K562 (cell line): ENCODE data around the gene ZNF726.

Experiments
- GABPA ChIP-seq: fragments of 200-800 bp; sonication (Bioruptor generic); conservative IDR thresholded peaks from 2 replicates; pipeline ENCODE4 v1.6.1; 2016; ENCODE audit warnings: low read depth, missing genetic modification characterization, missing compliant biosample characterization
- HDAC6 ChIP-seq: IDR thresholded peaks from 2 replicates; pipeline ENCODE4 v1.6.1; 2012; ENCODE audit warnings: low read depth, mild to moderate bottlenecking, control low read depth, inconsistent platforms, low read length, moderate library complexity
- JUN ChIP-seq, 2 experiments: sonication (generic) in 1 of 2; formaldehyde crosslinking in 1 of 2; IDR thresholded peaks; 2 replicates each; pipeline versions ENCODE4 v1.6.1 to v1.8.0; 2012 to 2022; ENCODE audit warnings: borderline replicate concordance in 2 of 2, mild to moderate bottlenecking in 2 of 2, improper control_type of control experiment in 1 of 2, low read depth in 1 of 2, low read length in 1 of 2, missing genetic modification reagents in 1 of 2
- NKRF ChIP-seq: fragments of 450-650 bp; IDR thresholded peaks from 2 replicates; pipeline ENCODE4 v1.6.1; 2016; ENCODE audit warnings: borderline replicate concordance
- PKNOX1 ChIP-seq: fragments of 450-650 bp; IDR thresholded peaks from 2 replicates; pipeline ENCODE4 v1.6.1; 2016
- POLR2A ChIP-seq: fragments of 450-650 bp; conservative IDR thresholded peaks from 2 replicates; pipeline ENCODE4 v1.6.1; 2016
- RFX5 ChIP-seq: IDR thresholded peaks from 2 replicates; pipeline ENCODE4 v1.6.1; 2011; ENCODE audit warnings: low read depth, mild to moderate bottlenecking, improper control_type of control experiment, low read length
- SLC30A9 ChIP-seq: fragments of 250-450 bp; sonication (Bioruptor Pico); IDR thresholded peaks from 2 replicates; pipeline ENCODE4 v1.8.0; 2022; ENCODE audit warnings: mild to moderate bottlenecking, moderate library complexity
- SP1 ChIP-seq: sonication (generic); formaldehyde crosslinking; IDR thresholded peaks from 2 replicates; pipeline ENCODE4 v1.8.1; 2022; ENCODE audit warnings: mild to moderate bottlenecking, missing genetic modification reagents
- ZNF609 ChIP-seq: sonication (generic); formaldehyde crosslinking; IDR thresholded peaks from 2 replicates; pipeline ENCODE4 v1.8.1; 2023; ENCODE audit warnings: missing genetic modification reagents, mild to moderate bottlenecking, borderline replicate concordance

GRCh38 chr19:23943411-23943810, 28.7 kb downstream of the ZNF726 start:
- no peak for TF ChIP-seq POLR2A
- TF ChIP-seq HDAC6 = no peak
- TF ChIP-seq SLC30A9 = no peak
- TF ChIP-seq RFX5 = no peak
- TF ChIP-seq JUN (IDR thresholded peaks at IDR 0.05; ENCODE audit: borderline replicate concordance, low read depth, low read length) = no peak
- TF ChIP-seq JUN (CRISPR knock-in tag; IDR thresholded peaks at IDR 0.05; ENCODE audit: borderline replicate concordance) = no peak
- TF ChIP-seq SP1 (CRISPR knock-in tag) = no peak
- TF ChIP-seq NKRF = no peak
- no peak for TF ChIP-seq GABPA (tag)
- TF ChIP-seq ZNF609 = no peak
- no peak for TF ChIP-seq PKNOX1
